HG03378 (cell line): Measurements from ENCODE around the gene LRRC27.

ENCODE experiments used
- ATAC-seq: cut with Tn5 transposase; IDR thresholded peaks from one replicate; pipeline ENCODE4 v1.9.1; 2021; ENCODE audit warnings: mild to moderate bottlenecking, moderate library complexity; ENCODE audit not compliant: unreplicated experiment

The LRRC27 gene

GRCh38 chr10:132388891-132389432 lies 57.0 kb downstream of the LRRC27 start:
- no peak for ATAC-seq

- no peak for ATAC-seq
Measured at GRCh38 chr10:132389433-132390169, 57.6 kb downstream of the LRRC27 start.

- ATAC-seq: no peak
Measured at GRCh38 chr10:132390170-132390920, 58.4 kb downstream of the LRRC27 start.

- ATAC-seq: no peak
Measured at GRCh38 chr10:132390921-132391675, 59.1 kb downstream of the LRRC27 start.

GRCh38 chr10:132391676-132392020 lies 59.7 kb downstream of the LRRC27 start:
- no peak for ATAC-seq

- no peak for ATAC-seq
Measured at GRCh38 chr10:132392184-132392800, 60.3 kb downstream of the LRRC27 start.

- no peak for ATAC-seq
Measured at GRCh38 chr10:132392811-132393694, 61.1 kb downstream of the LRRC27 start.

GRCh38 chr10:132393695-132394181 lies 61.7 kb downstream of the LRRC27 start:
- no peak for ATAC-seq

GRCh38 chr10:132394201-132394811 lies 62.3 kb downstream of the LRRC27 start:
- ATAC-seq: no peak

- no peak for ATAC-seq
Measured at GRCh38 chr10:132394936-132395703, 63.1 kb downstream of the LRRC27 start.

- no peak for ATAC-seq
Measured at GRCh38 chr10:132395704-132396493, 63.9 kb downstream of the LRRC27 start.

- no peak for ATAC-seq
Measured at GRCh38 chr10:132396494-132397035, 64.6 kb downstream of the LRRC27 start.

- no peak for ATAC-seq
Measured at GRCh38 chr10:132397036-132397541, 65.1 kb downstream of the LRRC27 start, which contains the start of gene PWWP2B. Gene PWWP2B (plus strand): TSS chr10:132397200. CDS start chr10:132397227, 27 bp downstream.

GRCh38 chr10:132397671-132398565 lies 65.9 kb downstream of the LRRC27 start:
- ATAC-seq: peak; percentile 35

- no peak for ATAC-seq
Measured at GRCh38 chr10:132398566-132398991, 66.6 kb downstream of the LRRC27 start.
